Measurements from ENCODE around the gene BAMBI.

- no peak for TF ChIP-seq CTCF (IDR thresholded peaks at IDR 0.05)
- TF ChIP-seq PHF8 (IDR thresholded peaks at IDR 0.05; ENCODE audit: borderline replicate concordance, low read depth), result no peak
- no peak for TF ChIP-seq RFX5 (IDR thresholded peaks at IDR 0.05)
- no peak for TF ChIP-seq POLR2A (IDR thresholded peaks at IDR 0.05; ENCODE audit: low read length)
- no peak for TF ChIP-seq MAZ (IDR thresholded peaks at IDR 0.05; ENCODE audit: borderline replicate concordance, low read depth, low read length)
These were observed 14.7 kb downstream of the BAMBI start for GRCh38 chr10:28692050-28692449.

All from A549 (cell line).